A673 (cell line): ENCODE measurements around the gene KCNK3. TPM values are rescaled to one million over a fixed set of nuclear protein-coding genes. Genes with fewer than 3 reads are reported as not detected.

Experiments
- BruUV-seq: library from RNA; stranded (reverse); fragments of 400-500 nt; replicated peaks from 2 replicates; lab custom pipeline; 2021; lab: Mats Ljungman, UMichigan
- CTCF ChIA-PET: fragments of 300-600 bp; sonication (Branson Sonifier 250); formaldehyde crosslinking; loops from one replicate; lab custom pipeline; 2022; ENCODE audit warnings: antibody characterized with exemption; lab: Charles Lee
- POLR2A ChIA-PET: fragments of 300-600 bp; sonication (Branson Sonifier 250); formaldehyde crosslinking; loops from one replicate; lab custom pipeline; 2022; ENCODE audit warnings: antibody characterized with exemption; ENCODE audit not compliant: low non-redundant PET; lab: Charles Lee
- DNase-seq: peaks from one replicate; pipeline ENCODE4 v3.0.0-alpha.2; 2015; ENCODE audit warnings: low spot score
- H3K27ac ChIP-seq: fragments of 200-600 bp; sonication (generic); 2 replicates; pipeline ENCODE4 v1.5.1; 2016; ENCODE audit warnings: mixed run types, low read depth, mild to moderate bottlenecking, mixed read lengths, antibody characterized with exemption, low read length; ENCODE audit not compliant: poor library complexity, severe bottlenecking
- H3K27me3 ChIP-seq: fragments of 200-600 bp; sonication (generic); replicated peaks from 2 replicates; pipeline ENCODE4 v1.6.1; 2017; ENCODE audit warnings: mixed run types, low read depth, mild to moderate bottlenecking, mixed read lengths, antibody characterized with exemption, low read length; ENCODE audit not compliant: insufficient read depth, poor library complexity
- H3K36me3 ChIP-seq: fragments of 200-600 bp; sonication (generic); 2 replicates; pipeline ENCODE4 v1.6.1; 2016; ENCODE audit warnings: mixed run types, mild to moderate bottlenecking, mixed read lengths, antibody characterized with exemption, low read length; ENCODE audit not compliant: insufficient read depth, poor library complexity, severe bottlenecking
- H3K4me1 ChIP-seq: fragments of 200-600 bp; sonication (generic); 2 replicates; pipeline ENCODE4 v1.6.1; 2017; ENCODE audit warnings: mixed run types, mild to moderate bottlenecking, mixed read lengths, antibody characterized with exemption, low read length; ENCODE audit not compliant: insufficient read depth, poor library complexity, severe bottlenecking
- H3K4me3 ChIP-seq: fragments of 200-600 bp; sonication (generic); 2 replicates; pipeline ENCODE4 v1.5.1; 2016; ENCODE audit warnings: low read depth, mixed run types, mild to moderate bottlenecking, mixed read lengths, low read length; ENCODE audit not compliant: poor library complexity, severe bottlenecking
- H3K9me3 ChIP-seq: fragments of 200-600 bp; sonication (generic); 2 replicates; pipeline ENCODE4 v1.6.1; 2016; ENCODE audit warnings: mixed run types, low read depth, mild to moderate bottlenecking, mixed read lengths, antibody characterized with exemption, low read length; ENCODE audit not compliant: poor library complexity, severe bottlenecking
- EZH2 ChIP-seq: fragments of 200-600 bp; sonication (generic); IDR thresholded peaks from 2 replicates; pipeline ENCODE4 v1.6.1; 2017; ENCODE audit warnings: borderline replicate concordance, low read depth, mild to moderate bottlenecking, mixed read lengths, antibody characterized with exemption, low read length; ENCODE audit not compliant: poor library complexity, severe bottlenecking
- intact Hi-C: fragments of 100-400 bp; cut with micrococcal nuclease; formaldehyde crosslinking; loops from one replicate; pipeline ENCODE4 v1.10.0; 2022; ENCODE audit not compliant: unreplicated experiment
- total RNA-seq: library from RNA; stranded (reverse); gene quantifications from 2 replicates; pipeline ENCODE4 v1.2.3, GENCODE V29; 2021
- TF ChIP-seq, protein P1 (sequence below): fragments of 300-800, 200-600 bp; sonication (generic); conservative IDR thresholded peaks from 2 replicates; pipeline ENCODE4 v1.5.1; 2017; ENCODE audit warnings: low read depth, mild to moderate bottlenecking, antibody characterized with exemption, low read length, moderate library complexity, mixed read lengths

The KCNK3 gene
- total RNA-seq, 1 experiment from 2014 or later, result 0.13 TPM

DNA sequence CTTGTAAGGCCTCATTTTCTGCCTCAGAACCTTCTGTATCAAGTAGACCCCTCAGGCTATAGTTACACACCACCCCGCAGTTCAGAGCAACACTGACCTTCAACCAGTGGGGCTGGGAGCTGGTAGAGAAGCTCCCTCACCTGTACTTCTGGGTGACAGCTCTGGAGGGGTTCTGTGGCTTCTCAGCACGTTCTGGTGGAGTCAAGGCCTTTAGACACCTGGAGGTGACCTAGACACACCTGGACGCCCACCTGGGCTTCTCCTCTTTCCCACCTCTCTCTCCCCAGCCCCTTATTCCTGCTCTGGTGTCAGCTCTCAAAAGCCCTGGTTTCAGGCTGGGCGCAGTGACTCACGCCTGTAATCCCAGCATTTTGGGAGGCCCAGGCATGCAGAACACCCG lies 44.0 kb upstream of the KCNK3 start:
- TF ChIP-seq, protein P1, sequence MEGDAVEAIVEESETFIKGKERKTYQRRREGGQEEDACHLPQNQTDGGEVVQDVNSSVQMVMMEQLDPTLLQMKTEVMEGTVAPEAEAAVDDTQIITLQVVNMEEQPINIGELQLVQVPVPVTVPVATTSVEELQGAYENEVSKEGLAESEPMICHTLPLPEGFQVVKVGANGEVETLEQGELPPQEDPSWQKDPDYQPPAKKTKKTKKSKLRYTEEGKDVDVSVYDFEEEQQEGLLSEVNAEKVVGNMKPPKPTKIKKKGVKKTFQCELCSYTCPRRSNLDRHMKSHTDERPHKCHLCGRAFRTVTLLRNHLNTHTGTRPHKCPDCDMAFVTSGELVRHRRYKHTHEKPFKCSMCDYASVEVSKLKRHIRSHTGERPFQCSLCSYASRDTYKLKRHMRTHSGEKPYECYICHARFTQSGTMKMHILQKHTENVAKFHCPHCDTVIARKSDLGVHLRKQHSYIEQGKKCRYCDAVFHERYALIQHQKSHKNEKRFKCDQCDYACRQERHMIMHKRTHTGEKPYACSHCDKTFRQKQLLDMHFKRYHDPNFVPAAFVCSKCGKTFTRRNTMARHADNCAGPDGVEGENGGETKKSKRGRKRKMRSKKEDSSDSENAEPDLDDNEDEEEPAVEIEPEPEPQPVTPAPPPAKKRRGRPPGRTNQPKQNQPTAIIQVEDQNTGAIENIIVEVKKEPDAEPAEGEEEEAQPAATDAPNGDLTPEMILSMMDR, result no peak
- TF ChIP-seq EZH2, result no peak
- no TSS peak for BruUV-seq
- CTCF ChIA-PET, result no interaction called here

DNA sequence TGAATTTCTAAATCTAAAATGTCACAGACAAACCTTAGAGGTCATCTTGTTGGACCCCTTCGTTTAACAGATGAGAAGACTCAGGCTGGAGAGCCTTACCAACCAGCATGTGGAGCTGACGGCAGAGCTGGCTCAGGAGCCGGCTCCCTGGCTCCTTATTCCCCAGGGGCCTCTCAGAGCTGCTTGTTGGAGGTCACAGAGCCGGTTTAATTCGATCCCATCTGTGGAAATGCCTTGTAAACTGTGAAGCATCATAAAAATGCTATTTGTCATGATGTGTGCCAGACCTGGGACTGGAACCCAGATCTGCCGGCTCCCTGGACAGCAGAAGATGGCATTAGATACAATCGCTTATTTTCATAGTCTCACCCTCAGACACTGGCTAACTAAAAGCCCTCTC lies 43.2 kb upstream of the KCNK3 start:
- Histone ChIP-seq H3K27ac (no peak overlapping the region), H3K4me3 (no peak overlapping the region), H3K36me3 (no peaks in the 10 kb centered on the region), H3K9me3 (no peaks in the 10 kb centered on the region), H3K4me1 (peaks cover 16% of the 10 kb centered on the region), H3K27me3 (no peaks in the 10 kb centered on the region)
- no TSS peak for BruUV-seq
- TF ChIP-seq, protein P1, result no peak
- intact Hi-C loops, result no loop called here
- CTCF ChIA-PET, result no interaction called here
- POLR2A ChIA-PET, result no interaction called here
- peak; percentile 45 for DNase-seq

More for the DNA sequence above, 44.0 kb upstream of the KCNK3 start:
- Histone ChIP-seq H3K9me3 (no peaks in the 10 kb centered on the region), H3K36me3 (no peaks in the 10 kb centered on the region), H3K27ac (no peak overlapping the region), H3K27me3 (no peaks in the 10 kb centered on the region), H3K4me1 (peaks cover 16% of the 10 kb centered on the region), H3K4me3 (no peak overlapping the region)
- intact Hi-C loops, result no loop called here
- POLR2A ChIA-PET, result no interaction called here
- DNase-seq, result no peak

DNA sequence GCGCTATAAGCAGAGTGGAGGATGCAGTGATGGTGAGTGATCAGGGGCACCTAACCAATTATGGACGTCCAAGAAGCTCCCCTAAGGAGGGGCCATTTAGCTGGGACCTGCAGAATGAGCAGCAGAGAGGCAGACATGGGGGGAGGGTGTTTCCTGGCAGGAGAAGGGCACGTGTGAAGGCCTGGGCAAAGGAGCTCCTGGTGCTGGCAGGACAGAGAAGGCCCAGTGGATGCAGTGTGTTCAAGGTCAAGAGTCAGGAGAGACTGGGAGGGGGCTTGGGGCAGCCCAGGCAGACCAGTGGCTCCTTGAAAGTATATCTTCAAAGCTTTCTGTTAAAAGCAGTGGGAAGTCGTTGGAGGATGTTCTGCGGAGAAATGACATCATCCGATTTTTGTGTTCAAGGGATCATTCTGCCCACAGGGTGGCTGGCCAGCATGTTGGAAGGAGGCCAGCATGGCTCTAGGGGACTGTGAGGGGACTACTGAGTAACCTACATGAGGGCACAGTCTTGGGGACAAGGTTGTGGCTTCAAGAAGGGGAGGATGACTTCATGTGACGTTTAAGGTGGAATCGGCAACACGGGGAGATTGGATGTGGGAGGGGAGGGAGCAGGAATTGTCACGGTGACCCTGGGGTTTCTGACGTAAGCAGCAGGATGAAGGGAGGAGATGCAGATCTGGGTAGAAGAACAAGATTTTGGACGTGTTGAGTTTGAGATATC lies 42.4 kb upstream of the KCNK3 start:
- BruUV-seq, result no TSS peak

More for the DNA sequence above, 42.4 kb upstream of the KCNK3 start:
- intact Hi-C loops, result no loop called here
- no peaks in the 10 kb centered on the region for H3K27me3 ChIP-seq
- TF ChIP-seq EZH2, result no peak
- TF ChIP-seq, protein P1, result no peak
- POLR2A ChIA-PET, result no interaction called here
- peaks cover 16% of the 10 kb centered on the region for H3K4me1 ChIP-seq
- H3K36me3 ChIP-seq, result no peaks in the 10 kb centered on the region
- no peaks in the 10 kb centered on the region for H3K9me3 ChIP-seq
- H3K4me3 ChIP-seq, result no peak overlapping the region
- no peak overlapping the region for H3K27ac ChIP-seq
- DNase-seq, result no peak
- CTCF ChIA-PET, result no interaction called here
